Esophagus squamous epithelium (tissue), 4 donors: ENCODE data around the gene DCDC2.

Source experiments
- POLR2A ChIP-seq, 4 donors: fragments of 450-650 bp; IDR thresholded peaks; one replicate each; pipeline ENCODE4 v1.6.1; 2017; ENCODE audit warnings: antibody characterized with exemption in 4 of 4, mild to moderate bottlenecking in 4 of 4, moderate library complexity in 3 of 4
- TF ChIP-seq, protein P1 (sequence below), 6 experiments: fragments of 450-650 bp in 4 of 6; fragments of 200-600 bp in 2 of 6; sonication (generic) in 2 of 6; IDR thresholded peaks; one replicate each; pipeline ENCODE4 v1.5.1; 2016 to 2019; ENCODE audit warnings: antibody characterized with exemption in 6 of 6, mild to moderate bottlenecking in 4 of 6, moderate library complexity in 4 of 6

DNA sequence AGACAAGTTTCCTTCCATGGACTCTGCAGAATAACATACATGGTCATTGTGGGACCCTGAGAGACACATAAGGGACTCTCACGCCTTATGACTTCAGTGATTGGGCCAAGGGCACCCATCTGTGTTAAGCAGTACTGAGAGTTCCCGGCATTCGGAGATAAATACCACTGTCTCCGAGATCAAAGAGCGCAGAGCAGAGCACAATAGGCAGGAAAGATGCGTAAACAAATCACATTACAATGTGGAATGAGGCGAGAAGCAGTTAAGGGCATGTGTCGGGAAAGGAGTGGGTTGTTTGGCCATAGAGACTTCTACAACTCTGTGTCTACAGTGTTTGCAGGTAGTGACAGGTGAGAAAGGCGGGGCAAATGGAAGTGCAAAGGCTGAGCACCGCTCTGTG, 174.3 kb downstream of the DCDC2 start:
- TF ChIP-seq, protein P1, sequence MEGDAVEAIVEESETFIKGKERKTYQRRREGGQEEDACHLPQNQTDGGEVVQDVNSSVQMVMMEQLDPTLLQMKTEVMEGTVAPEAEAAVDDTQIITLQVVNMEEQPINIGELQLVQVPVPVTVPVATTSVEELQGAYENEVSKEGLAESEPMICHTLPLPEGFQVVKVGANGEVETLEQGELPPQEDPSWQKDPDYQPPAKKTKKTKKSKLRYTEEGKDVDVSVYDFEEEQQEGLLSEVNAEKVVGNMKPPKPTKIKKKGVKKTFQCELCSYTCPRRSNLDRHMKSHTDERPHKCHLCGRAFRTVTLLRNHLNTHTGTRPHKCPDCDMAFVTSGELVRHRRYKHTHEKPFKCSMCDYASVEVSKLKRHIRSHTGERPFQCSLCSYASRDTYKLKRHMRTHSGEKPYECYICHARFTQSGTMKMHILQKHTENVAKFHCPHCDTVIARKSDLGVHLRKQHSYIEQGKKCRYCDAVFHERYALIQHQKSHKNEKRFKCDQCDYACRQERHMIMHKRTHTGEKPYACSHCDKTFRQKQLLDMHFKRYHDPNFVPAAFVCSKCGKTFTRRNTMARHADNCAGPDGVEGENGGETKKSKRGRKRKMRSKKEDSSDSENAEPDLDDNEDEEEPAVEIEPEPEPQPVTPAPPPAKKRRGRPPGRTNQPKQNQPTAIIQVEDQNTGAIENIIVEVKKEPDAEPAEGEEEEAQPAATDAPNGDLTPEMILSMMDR (IDR thresholded peaks at IDR 0.05): no peak
- TF ChIP-seq POLR2A (IDR thresholded peaks at IDR 0.05): no peak
